Measurements from ENCODE around the gene EYA4. TPM values are rescaled to one million over a fixed set of nuclear protein-coding genes. Genes with fewer than 3 reads are reported as not detected.
A peak's percentile ranks its signal among the peaks of the same experiment; 100 is the strongest.

The EYA4 gene
- polyA plus RNA-seq, 4 donors: 10.1 to 18.7 (median 16.1) TPM

GRCh38 chr6:133432021-133432989 lies 191.1 kb downstream of the EYA4 start:
- DNase-seq (ENCODE audit: low read depth in 4 of 4, low spot score in 2 of 4): peak in 1 of 4 donors; percentile 31

GRCh38 chr6:133435065-133435728 lies 194.0 kb downstream of the EYA4 start:
- DNase-seq (ENCODE audit: low read depth in 4 of 4, low spot score in 2 of 4): no peak

- no peak for DNase-seq (ENCODE audit: low read depth in 4 of 4, low spot score in 2 of 4)
Measured at GRCh38 chr6:133436652-133437051, 195.5 kb downstream of the EYA4 start.

GRCh38 chr6:133441491-133441890 lies 200.3 kb downstream of the EYA4 start:
- DNase-seq (ENCODE audit: low read depth in 4 of 4, low spot score in 2 of 4): no peak

GRCh38 chr6:133446789-133447188 lies 205.6 kb downstream of the EYA4 start:
- DNase-seq (ENCODE audit: low read depth in 4 of 4, low spot score in 2 of 4): no peak

GRCh38 chr6:133447924-133448323 lies 206.8 kb downstream of the EYA4 start:
- no peak for DNase-seq (ENCODE audit: low read depth in 4 of 4, low spot score in 2 of 4)

GRCh38 chr6:133456439-133456838 lies 215.3 kb downstream of the EYA4 start:
- DNase-seq (ENCODE audit: low read depth in 4 of 4, low spot score in 2 of 4): peak in 2 of 4 donors; percentile 28 to 32

- no peak for DNase-seq (ENCODE audit: low read depth in 4 of 4, low spot score in 2 of 4)
Measured at GRCh38 chr6:133456944-133457343, 215.8 kb downstream of the EYA4 start.

- peak in 1 of 4 donors; percentile 5 for DNase-seq (ENCODE audit: low read depth in 4 of 4, low spot score in 2 of 4)
Measured at GRCh38 chr6:133460101-133460500, 218.9 kb downstream of the EYA4 start.

- DNase-seq (ENCODE audit: low read depth in 4 of 4, low spot score in 2 of 4): no peak
Measured at GRCh38 chr6:133463790-133464189, 222.6 kb downstream of the EYA4 start.

- DNase-seq (ENCODE audit: low read depth in 4 of 4, low spot score in 2 of 4): no peak
Measured at GRCh38 chr6:133466680-133467079, 225.5 kb downstream of the EYA4 start.

GRCh38 chr6:133467231-133467981 lies 226.2 kb downstream of the EYA4 start:
- no peak for DNase-seq (ENCODE audit: low read depth in 4 of 4, low spot score in 2 of 4)

GRCh38 chr6:133467982-133468380 lies 226.8 kb downstream of the EYA4 start:
- no peak for DNase-seq (ENCODE audit: low read depth in 4 of 4, low spot score in 2 of 4)

GRCh38 chr6:133468591-133468990 lies 227.4 kb downstream of the EYA4 start:
- DNase-seq (ENCODE audit: low read depth in 4 of 4, low spot score in 2 of 4): no peak

- DNase-seq (ENCODE audit: low read depth in 4 of 4, low spot score in 2 of 4): no peak
Measured at GRCh38 chr6:133474516-133474915, 233.4 kb downstream of the EYA4 start.

GRCh38 chr6:133478673-133479072 lies 237.5 kb downstream of the EYA4 start:
- DNase-seq (ENCODE audit: low read depth in 4 of 4, low spot score in 2 of 4): no peak

- no peak for DNase-seq (ENCODE audit: low read depth in 4 of 4, low spot score in 2 of 4)
Measured at GRCh38 chr6:133487174-133487573, 246.0 kb downstream of the EYA4 start.

GRCh38 chr6:133495205-133495903 lies 254.2 kb downstream of the EYA4 start:
- DNase-seq (ENCODE audit: low read depth in 4 of 4, low spot score in 2 of 4): no peak

GRCh38 chr6:133499662-133500061 lies 258.5 kb downstream of the EYA4 start:
- no peak for DNase-seq (ENCODE audit: low read depth in 4 of 4, low spot score in 2 of 4)

GRCh38 chr6:133501675-133502270 lies 260.6 kb downstream of the EYA4 start:
- no peak for DNase-seq (ENCODE audit: low read depth in 4 of 4, low spot score in 2 of 4)
